T47D (cell line): ENCODE results near the gene MERTK.

ENCODE experiments used
- DNase-seq, 2 experiments: peaks; one replicate each; pipeline versions ENCODE4 v3.0.0 to v3.0.0-alpha.2; 2011 to 2012; ENCODE audit warnings: low read depth in 1 of 2, low spot score in 1 of 2
- JUND ChIP-seq: IDR thresholded peaks from 2 replicates; pipeline ENCODE4 v1.6.1; 2012; ENCODE audit warnings: low read depth
- in situ Hi-C: cut with HindIII; loops from 2 replicates; pipeline ENCODE4 v1.10.0; 2016; ENCODE audit warnings: low sequenced_read_pairs, low pct_unique_long_range_greater_than_20kb

The MERTK gene

GRCh38 chr2:112000399-112001135, 102.2 kb downstream of the MERTK start:
- no peak for DNase-seq
- TF ChIP-seq JUND = no peak
- in situ Hi-C loops = no loop called here

GRCh38 chr2:112001136-112001715, 102.8 kb downstream of the MERTK start:
- no peak for DNase-seq
- in situ Hi-C loops = no loop called here
- TF ChIP-seq JUND = no peak

- DNase-seq = no peak
- no peak for TF ChIP-seq JUND
- in situ Hi-C loops = no loop called here
These were observed 103.5 kb downstream of the MERTK start for GRCh38 chr2:112001942-112002341.

GRCh38 chr2:112003576-112004252, 105.3 kb downstream of the MERTK start:
- in situ Hi-C loops = no loop called here
- no peak for TF ChIP-seq JUND

GRCh38 chr2:112004253-112004645, 105.8 kb downstream of the MERTK start:
- no peak for TF ChIP-seq JUND
- no peak for DNase-seq

More at GRCh38 chr2:112003576-112004252, 105.3 kb downstream of the MERTK start:
- DNase-seq = peak in 1 of 2 experiments; percentile 22

GRCh38 chr2:112005406-112006075, 107.1 kb downstream of the MERTK start:
- in situ Hi-C loops = no loop called here
- no peak for DNase-seq
- no peak for TF ChIP-seq JUND

More at GRCh38 chr2:112004253-112004645, 105.8 kb downstream of the MERTK start:
- in situ Hi-C loops = no loop called here

- no peak for TF ChIP-seq JUND
- in situ Hi-C loops = no loop called here
- DNase-seq = no peak
These were observed 107.6 kb downstream of the MERTK start for GRCh38 chr2:112006076-112006410.

GRCh38 chr2:112007493-112007892, 109.1 kb downstream of the MERTK start:
- TF ChIP-seq JUND = no peak
- in situ Hi-C loops = no loop called here
- DNase-seq = no peak

- no peak for TF ChIP-seq JUND
- in situ Hi-C loops = no loop called here
- no peak for DNase-seq
These were observed 110.6 kb downstream of the MERTK start for GRCh38 chr2:112008910-112009485.

- no peak for TF ChIP-seq JUND
- in situ Hi-C loops = no loop called here
- DNase-seq = no peak
These were observed 112.3 kb downstream of the MERTK start for GRCh38 chr2:112010751-112011150.

- in situ Hi-C loops = no loop called here
- no peak for TF ChIP-seq JUND
- DNase-seq = no peak
These were observed 114.1 kb downstream of the MERTK start for GRCh38 chr2:112012556-112012955.

- DNase-seq = no peak
- in situ Hi-C loops = no loop called here
- no peak for TF ChIP-seq JUND
These were observed 120.4 kb downstream of the MERTK start for GRCh38 chr2:112018846-112019245.
